Peyer's patch (tissue), 4 donors: ENCODE data around the gene MYO5C.

ENCODE experiments used
- POLR2A ChIP-seq, 2 donors: fragments of 450-650 bp; IDR thresholded peaks; one replicate each; pipeline ENCODE4 v1.5.1; 2017; ENCODE audit warnings: antibody characterized with exemption in 2 of 2, mild to moderate bottlenecking in 2 of 2, moderate library complexity in 2 of 2
- TF ChIP-seq, protein P1 (sequence below), 6 experiments: fragments of 450-650 bp in 4 of 6; fragments of 200-600 bp in 2 of 6; sonication (generic) in 1 of 6; IDR thresholded peaks; one replicate each; pipeline ENCODE4 v1.5.1; 2017 to 2019; ENCODE audit warnings: antibody characterized with exemption in 6 of 6, mild to moderate bottlenecking in 3 of 6, moderate library complexity in 1 of 6

DNA sequence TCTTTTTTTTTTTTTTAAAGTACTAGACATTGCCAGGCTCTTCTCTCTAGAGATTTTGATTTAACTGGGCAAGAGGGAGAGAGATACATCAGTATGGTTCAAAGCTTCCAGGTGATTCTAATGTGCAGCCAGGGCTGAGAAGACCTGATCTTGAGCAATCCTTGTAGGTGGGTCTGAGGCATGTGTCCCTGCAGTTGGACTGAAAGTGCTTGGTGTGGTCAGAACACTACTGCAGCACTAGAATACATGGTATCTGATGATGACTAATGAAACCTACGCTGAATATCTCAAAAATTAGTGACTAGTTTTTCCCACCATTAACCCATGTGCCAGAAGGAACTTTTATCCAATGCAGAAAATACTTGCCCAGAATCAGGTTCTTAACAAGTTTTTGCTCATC, 34.4 kb upstream of the MYO5C start:
- TF ChIP-seq, protein P1, sequence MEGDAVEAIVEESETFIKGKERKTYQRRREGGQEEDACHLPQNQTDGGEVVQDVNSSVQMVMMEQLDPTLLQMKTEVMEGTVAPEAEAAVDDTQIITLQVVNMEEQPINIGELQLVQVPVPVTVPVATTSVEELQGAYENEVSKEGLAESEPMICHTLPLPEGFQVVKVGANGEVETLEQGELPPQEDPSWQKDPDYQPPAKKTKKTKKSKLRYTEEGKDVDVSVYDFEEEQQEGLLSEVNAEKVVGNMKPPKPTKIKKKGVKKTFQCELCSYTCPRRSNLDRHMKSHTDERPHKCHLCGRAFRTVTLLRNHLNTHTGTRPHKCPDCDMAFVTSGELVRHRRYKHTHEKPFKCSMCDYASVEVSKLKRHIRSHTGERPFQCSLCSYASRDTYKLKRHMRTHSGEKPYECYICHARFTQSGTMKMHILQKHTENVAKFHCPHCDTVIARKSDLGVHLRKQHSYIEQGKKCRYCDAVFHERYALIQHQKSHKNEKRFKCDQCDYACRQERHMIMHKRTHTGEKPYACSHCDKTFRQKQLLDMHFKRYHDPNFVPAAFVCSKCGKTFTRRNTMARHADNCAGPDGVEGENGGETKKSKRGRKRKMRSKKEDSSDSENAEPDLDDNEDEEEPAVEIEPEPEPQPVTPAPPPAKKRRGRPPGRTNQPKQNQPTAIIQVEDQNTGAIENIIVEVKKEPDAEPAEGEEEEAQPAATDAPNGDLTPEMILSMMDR (IDR thresholded peaks at IDR 0.05) = no peak
- TF ChIP-seq POLR2A (IDR thresholded peaks at IDR 0.05) = no peak
